ENCODE data around the gene BRSK1. TPM values are rescaled to one million over a fixed set of nuclear protein-coding genes. Genes with fewer than 3 reads are reported as not detected.

BRSK1 gene
- polyA plus RNA-seq, 6 donors from 2014 or later = not detected

DNA sequence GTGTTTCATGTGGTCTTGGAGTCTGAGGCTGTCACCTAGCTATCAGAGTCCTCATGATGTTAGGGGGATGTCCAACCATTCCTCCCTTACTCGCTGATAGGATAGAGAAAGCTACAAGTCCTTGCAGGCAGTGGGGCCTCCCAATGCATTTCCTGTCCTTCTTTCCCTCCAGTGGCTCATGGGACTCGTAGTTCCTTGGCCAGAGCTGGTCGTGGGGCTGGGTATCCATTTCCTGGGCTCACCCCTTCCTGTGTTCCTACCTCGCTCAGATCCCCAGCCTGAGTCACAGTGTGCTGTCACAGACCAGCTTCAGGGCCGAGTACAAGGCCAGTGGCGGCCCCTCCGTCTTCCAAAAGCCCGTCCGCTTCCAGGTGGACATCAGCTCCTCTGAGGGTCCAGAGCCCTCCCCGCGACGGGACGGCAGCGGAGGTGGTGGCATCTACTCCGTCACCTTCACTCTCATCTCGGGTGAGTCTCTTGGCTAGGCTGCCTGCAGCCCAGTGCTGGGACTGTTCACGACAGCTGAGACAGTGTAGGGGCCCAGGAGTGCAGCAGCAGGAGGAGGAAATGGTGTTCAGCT, 22.3 kb downstream of the BRSK1 start:
- Mint-ChIP-seq H3K4me3 (no peak overlapping the region), H3K27ac (peak overlapping the region in 1 of 6 donors; percentile 15), H3K27me3 (no peaks in the 10 kb centered on the region), H3K9me3 (no peaks in the 10 kb centered on the region), H3K36me3 (no peaks in the 10 kb centered on the region), H3K4me1 (peaks cover 10 to 18% (median 14%) of the 10 kb centered on the region in 3 donors)
- DNase-seq (no peak), ATAC-seq (ENCODE audit: low read depth in 2 of 2) (no peak)

DNA sequence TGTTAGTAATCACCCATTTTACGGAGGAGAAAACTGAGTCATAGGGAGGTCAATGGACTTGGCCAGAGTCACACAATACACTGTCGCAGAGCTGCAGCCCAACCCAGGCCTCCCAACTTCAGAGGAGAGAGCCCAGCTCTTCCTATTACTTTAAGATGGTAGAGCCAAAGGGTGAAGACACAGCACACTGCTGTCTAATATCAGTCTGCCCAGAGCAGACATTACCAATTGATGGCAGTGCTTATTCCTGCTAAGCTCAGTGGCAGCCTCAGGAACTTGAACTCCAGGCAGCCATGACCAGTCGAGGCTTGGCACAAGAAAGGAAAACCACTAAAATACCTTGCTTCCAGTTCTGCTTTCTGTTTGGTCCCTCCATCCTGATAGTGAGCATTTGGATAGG, 22.9 kb downstream of the BRSK1 start:
- DNase-seq (no peak), ATAC-seq (ENCODE audit: low read depth in 2 of 2) (no peak)
- no peak overlapping the region for H3K4me3 Mint-ChIP-seq
- H3K36me3 Mint-ChIP-seq = no peaks in the 10 kb centered on the region
- no peak overlapping the region for H3K27ac Mint-ChIP-seq
- peaks cover 5 to 11% (median 8%) of the 10 kb centered on the region in 3 donors for H3K4me1 Mint-ChIP-seq
- no peaks in the 10 kb centered on the region for H3K9me3 Mint-ChIP-seq
- H3K27me3 Mint-ChIP-seq = no peaks in the 10 kb centered on the region

DNA sequence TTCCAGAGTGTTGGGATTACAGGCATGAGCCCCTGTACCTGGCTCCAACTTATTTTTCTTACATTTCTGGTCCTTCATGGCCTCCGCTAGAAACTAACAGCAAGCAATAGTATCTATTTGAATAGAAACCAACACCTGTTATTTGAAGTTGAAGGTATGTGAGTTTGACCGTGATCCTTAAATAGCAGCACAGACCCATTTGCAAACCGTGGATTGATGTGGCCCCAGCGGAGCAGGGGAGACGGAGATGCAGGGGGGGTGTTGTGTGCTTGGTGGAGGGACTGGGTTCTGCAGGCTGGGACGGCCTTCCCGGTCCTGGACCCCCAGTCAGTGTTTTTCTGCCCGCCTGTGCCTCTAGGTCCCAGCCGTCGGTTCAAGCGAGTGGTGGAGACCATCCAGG, 24.5 kb downstream of the BRSK1 start:
- no peak for ATAC-seq (ENCODE audit: low read depth in 2 of 2)
- Mint-ChIP-seq H3K9me3 (no peaks in the 10 kb centered on the region), H3K4me3 (no peak overlapping the region), H3K27ac (peak overlapping the region in 1 of 6 donors; percentile 44), H3K27me3 (peaks cover 0 to under 1% (median 0%) of the 10 kb centered on the region in 3 donors), H3K36me3 (no peaks in the 10 kb centered on the region), H3K4me1 (peaks cover 0 to 5% (median 3%) of the 10 kb centered on the region in 3 donors)
- no peak for DNase-seq

DNA sequence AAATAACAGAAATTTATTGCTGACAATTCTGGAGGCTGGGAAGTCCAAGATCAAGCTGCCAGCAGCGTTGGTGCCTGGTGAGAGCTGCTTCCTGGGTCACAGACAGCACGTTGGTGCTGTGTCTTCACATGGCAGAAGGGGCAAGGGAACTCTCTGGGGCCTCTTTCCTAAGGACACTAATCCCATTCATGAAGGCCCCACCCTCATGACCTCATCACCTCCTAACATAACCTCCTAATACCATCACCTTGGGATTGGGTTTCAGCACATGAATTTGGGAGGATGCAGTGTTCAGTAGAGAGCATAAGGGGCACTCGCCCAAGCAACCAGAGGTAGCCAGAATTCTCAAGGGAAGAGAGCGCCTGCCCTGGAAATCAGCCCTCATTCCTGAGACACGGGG, 25.7 kb downstream of the BRSK1 start:
- H3K4me1 Mint-ChIP-seq = peaks cover 0 to 5% (median 3%) of the 10 kb centered on the region in 3 donors
- no peak for DNase-seq
- H3K9me3 Mint-ChIP-seq = no peaks in the 10 kb centered on the region
- peak overlapping the region in 1 of 8 donors; percentile 56 for H3K4me3 Mint-ChIP-seq
- H3K36me3 Mint-ChIP-seq = no peaks in the 10 kb centered on the region
- ATAC-seq (ENCODE audit: low read depth in 2 of 2) = no peak
- H3K27ac Mint-ChIP-seq = no peak overlapping the region
- peaks cover 0 to 4% (median 0%) of the 10 kb centered on the region in 3 donors for H3K27me3 Mint-ChIP-seq

DNA sequence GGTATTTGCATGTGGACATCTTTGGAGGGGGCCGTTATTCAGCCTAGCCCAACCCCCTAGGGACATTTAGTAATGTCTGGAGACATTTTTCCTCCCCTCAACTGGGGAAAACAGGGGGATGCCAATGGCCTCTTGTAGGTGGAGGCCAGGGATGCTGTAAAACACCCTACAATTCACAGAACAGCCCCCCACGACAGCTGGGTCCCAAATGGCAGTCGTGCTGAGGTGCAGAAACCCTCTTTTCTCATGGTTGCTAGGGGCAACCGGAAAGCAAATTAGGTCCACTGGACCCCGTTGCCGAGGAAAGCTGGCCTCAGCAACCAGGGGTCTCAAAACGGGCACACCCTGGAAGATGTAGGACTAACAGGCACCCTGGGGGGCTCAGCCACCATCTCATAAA, 26.7 kb downstream of the BRSK1 start:
- H3K27ac Mint-ChIP-seq = no peak overlapping the region
- H3K27me3 Mint-ChIP-seq = peaks cover 0 to 4% (median 0%) of the 10 kb centered on the region in 3 donors
- H3K9me3 Mint-ChIP-seq = no peaks in the 10 kb centered on the region
- ATAC-seq (ENCODE audit: low read depth in 2 of 2) = no peak
- no peak overlapping the region for H3K4me3 Mint-ChIP-seq
- no peaks in the 10 kb centered on the region for H3K36me3 Mint-ChIP-seq
- H3K4me1 Mint-ChIP-seq = peaks cover 0 to under 1% (median 0%) of the 10 kb centered on the region in 3 donors
- no peak for DNase-seq

DNA sequence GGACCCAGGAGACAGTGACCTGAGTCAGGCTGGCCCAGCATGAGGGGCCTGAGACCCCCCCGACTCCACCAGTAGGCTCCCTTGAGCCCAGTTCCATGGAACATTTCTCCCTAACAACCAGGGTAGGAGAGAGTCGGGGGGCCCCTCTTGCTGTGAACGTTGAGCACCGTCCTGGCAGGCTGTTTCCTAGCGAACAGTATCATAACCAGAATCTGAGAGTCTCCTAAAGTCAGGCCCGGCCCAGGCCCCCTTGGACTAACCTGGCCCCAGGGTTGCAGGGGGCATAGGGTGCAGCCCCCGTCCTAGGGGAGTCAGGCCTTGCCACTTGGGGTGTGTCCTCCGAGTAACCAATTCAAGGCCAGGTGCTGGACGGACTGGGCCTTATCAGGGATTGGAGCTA, 27.6 kb downstream of the BRSK1 start:
- Mint-ChIP-seq H3K9me3 (no peaks in the 10 kb centered on the region), H3K4me3 (no peak overlapping the region)

DNA sequence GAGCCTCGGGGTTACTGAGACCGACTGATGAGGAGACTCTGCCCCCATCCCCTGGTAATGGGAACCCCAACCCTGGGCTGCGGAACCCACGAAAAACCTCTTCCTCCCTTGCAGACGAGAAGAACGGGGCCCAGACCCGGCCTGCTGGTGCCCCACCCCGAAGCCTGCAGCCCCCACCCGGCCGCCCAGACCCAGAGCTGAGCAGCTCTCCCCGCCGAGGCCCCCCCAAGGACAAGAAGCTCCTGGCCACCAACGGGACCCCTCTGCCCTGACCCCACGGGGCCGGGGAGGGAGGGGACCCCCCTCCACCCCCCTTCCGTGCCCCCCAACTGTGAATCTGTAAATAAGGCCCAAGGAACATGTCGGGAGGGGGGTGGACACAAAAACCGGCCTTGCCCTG, 28.0 kb downstream of the BRSK1 start:
- no peak for ATAC-seq (ENCODE audit: low read depth in 2 of 2)
- H3K36me3 Mint-ChIP-seq = no peaks in the 10 kb centered on the region

More for the DNA sequence above, 27.6 kb downstream of the BRSK1 start:
- DNase-seq (no peak), ATAC-seq (ENCODE audit: low read depth in 2 of 2) (no peak)
- H3K27me3 Mint-ChIP-seq = peaks cover 0 to 4% (median 2%) of the 10 kb centered on the region in 3 donors
- no peaks in the 10 kb centered on the region for H3K36me3 Mint-ChIP-seq
- H3K4me1 Mint-ChIP-seq = no peaks in the 10 kb centered on the region
- no peak overlapping the region for H3K27ac Mint-ChIP-seq

DNA sequence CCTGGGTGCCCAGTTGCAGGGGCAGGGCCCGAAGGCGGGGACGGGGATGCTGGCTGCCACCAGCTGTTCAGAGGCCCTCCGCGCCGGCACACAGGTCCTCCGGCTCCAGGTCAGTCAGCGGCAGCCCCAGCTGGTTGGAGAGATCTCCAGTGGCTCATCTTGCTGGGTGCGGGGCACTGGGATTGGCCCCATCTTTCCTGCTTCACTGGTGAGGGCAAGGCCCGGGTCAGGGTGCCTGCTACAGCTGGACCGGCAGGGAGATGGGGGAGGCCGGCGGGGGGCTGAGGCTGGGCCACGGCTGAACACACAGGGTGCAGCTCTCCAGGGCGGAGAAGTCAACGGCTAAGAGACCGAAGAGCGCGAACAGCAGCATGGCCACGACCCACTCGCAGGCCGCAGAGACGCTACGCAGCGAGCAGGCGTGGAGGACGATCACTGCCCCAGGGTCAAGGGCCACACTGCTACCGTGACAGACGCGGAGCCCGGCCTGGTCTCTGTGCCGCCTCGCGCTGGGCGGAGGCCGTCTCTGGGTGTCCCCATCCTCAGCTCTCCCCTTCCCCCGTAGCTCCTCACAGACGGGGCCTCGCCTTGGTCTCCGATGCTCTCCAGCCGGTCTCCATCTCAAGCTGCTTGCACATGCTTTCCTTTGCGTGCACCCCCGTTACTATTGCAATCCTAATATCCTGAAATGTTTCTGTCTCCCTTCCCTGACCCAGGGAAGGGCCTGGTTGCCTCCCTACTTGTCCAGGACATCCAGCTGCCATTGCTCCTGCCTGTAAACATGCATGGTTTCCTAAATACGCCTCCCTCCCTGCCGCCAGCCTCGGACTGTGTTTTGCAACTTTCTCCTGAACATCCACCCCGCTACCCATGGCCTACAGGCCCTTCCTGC, 29.1 kb downstream of the BRSK1 start:
- Mint-ChIP-seq H3K36me3 (no peaks in the 10 kb centered on the region), H3K4me3 (no peak overlapping the region), H3K4me1 (no peaks in the 10 kb centered on the region), H3K9me3 (no peaks in the 10 kb centered on the region), H3K27me3 (peaks cover 0 to 6% (median 4%) of the 10 kb centered on the region in 3 donors), H3K27ac (peak overlapping the region in 1 of 6 donors; percentile 19)
- DNase-seq = no peak
- ATAC-seq (ENCODE audit: low read depth in 2 of 2) = no peak

More for the DNA sequence above, 28.0 kb downstream of the BRSK1 start:
- no peaks in the 10 kb centered on the region for H3K4me1 Mint-ChIP-seq
- H3K27me3 Mint-ChIP-seq = peaks cover 0 to 6% (median 4%) of the 10 kb centered on the region in 3 donors
- no peak overlapping the region for H3K27ac Mint-ChIP-seq
- no peak for DNase-seq
- H3K9me3 Mint-ChIP-seq = no peaks in the 10 kb centered on the region
- H3K4me3 Mint-ChIP-seq = no peak overlapping the region

DNA sequence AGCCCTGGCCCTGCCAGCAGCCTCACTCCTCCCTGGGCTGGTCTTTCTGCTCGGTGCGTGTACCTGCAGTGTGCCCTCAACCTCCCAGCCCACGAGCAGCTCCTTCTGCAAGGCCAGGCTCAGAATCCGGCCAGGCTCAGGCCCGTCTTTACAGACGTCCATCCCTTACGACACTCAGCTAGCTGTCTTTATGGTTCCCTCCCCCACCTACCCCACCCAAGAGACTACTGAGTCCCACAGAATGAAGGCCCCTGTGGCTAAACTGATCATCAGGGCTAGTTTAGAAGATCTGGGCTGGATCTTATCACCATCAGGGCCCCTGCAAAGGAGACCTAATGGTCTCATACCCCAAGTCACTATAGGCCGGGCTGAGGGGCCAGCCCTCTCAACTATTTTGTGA, 30.6 kb downstream of the BRSK1 start:
- Mint-ChIP-seq H3K4me3 (no peak overlapping the region), H3K4me1 (no peaks in the 10 kb centered on the region), H3K36me3 (no peaks in the 10 kb centered on the region), H3K9me3 (no peaks in the 10 kb centered on the region), H3K27ac (no peak overlapping the region), H3K27me3 (peaks cover 0 to 6% (median 4%) of the 10 kb centered on the region in 3 donors)
- ATAC-seq (ENCODE audit: low read depth in 2 of 2) (no peak), DNase-seq (no peak)

DNA sequence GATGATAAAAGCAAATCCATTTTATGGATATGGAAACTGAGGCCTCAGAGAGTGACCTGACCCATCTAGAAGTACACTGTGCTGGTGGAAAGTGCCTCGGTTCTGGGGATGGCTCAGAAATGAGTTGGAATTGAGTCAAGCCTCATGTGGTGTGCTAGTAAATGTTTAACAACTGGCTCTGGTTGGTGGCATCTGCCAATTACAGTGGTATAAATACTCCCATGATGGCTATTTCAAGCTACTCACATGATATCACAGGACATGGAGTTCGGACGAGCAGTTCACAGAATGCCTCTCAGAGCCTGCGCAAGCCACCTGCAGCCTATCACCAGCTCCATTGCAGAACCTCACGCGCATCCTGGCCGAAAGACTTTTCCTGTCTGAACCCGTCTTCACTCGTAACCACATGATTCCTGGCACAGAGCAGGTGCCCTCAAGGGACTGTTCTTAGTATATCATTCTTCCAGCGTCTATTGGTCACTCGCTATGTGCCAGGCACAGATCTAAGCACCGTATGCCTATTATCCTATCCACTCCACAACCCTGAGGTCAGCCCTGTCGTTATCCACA, 32.2 kb downstream of the BRSK1 start:
- H3K4me3 Mint-ChIP-seq = no peak overlapping the region
- ATAC-seq (ENCODE audit: low read depth in 2 of 2) = no peak
- H3K27me3 Mint-ChIP-seq = peaks cover 3 to 15% (median 4%) of the 10 kb centered on the region in 3 donors
- no peaks in the 10 kb centered on the region for H3K4me1 Mint-ChIP-seq
- no peaks in the 10 kb centered on the region for H3K36me3 Mint-ChIP-seq
- no peak for DNase-seq
- no peaks in the 10 kb centered on the region for H3K9me3 Mint-ChIP-seq
- no peak overlapping the region for H3K27ac Mint-ChIP-seq

DNA sequence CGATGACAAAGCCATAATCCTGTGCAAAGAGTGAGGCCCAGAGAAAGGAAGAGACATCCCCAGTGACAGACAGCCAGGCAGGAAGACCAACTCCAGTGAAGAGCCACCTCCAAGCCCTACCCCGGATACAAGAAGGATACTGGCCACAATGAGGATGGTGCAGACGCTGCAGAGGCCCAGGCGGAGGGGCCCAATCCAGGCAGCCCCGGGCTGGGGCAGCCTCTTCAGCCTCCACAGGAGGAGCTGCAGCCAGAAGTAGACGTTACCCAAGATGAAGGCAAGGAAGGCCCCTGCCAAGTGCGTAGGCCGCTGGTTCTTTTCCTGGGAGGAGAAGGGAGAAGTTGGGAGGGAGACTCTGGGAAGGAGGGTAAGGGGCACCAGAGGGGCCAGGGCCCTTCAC, 32.8 kb downstream of the BRSK1 start:
- ATAC-seq (ENCODE audit: low read depth in 2 of 2) (no peak), DNase-seq (no peak)
- no peak overlapping the region for H3K27ac Mint-ChIP-seq
- no peaks in the 10 kb centered on the region for H3K36me3 Mint-ChIP-seq
- H3K9me3 Mint-ChIP-seq = no peaks in the 10 kb centered on the region
- H3K4me3 Mint-ChIP-seq = no peak overlapping the region
- H3K27me3 Mint-ChIP-seq = peaks cover 4 to 21% (median 9%) of the 10 kb centered on the region in 3 donors
- H3K4me1 Mint-ChIP-seq = no peaks in the 10 kb centered on the region

DNA sequence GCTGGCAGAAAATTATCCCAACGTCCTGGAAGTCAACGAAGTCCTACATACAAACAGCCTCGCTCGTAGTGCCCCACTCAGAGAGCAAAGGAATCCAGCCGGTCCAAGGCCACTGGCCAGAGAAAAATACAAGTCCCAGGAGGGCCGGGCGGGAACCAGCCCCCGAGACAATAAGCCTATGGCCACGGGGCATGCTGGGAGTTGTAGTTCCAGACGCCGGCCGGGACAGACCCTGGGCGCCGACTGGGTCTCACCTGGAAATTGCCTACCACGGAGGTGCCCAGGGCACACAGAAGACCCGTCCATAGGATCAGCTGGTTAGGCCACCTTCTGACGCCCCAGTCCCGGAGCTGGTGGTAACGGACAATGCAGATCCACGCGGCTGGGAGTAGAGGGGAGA, 36.0 kb downstream of the BRSK1 start:
- Mint-ChIP-seq H3K4me3 (no peak overlapping the region), H3K9me3 (no peaks in the 10 kb centered on the region), H3K36me3 (no peaks in the 10 kb centered on the region), H3K4me1 (no peaks in the 10 kb centered on the region), H3K27me3 (peaks cover 4 to 40% (median 30%) of the 10 kb centered on the region in 3 donors), H3K27ac (no peak overlapping the region)
- DNase-seq (no peak), ATAC-seq (ENCODE audit: low read depth in 2 of 2) (no peak)

DNA sequence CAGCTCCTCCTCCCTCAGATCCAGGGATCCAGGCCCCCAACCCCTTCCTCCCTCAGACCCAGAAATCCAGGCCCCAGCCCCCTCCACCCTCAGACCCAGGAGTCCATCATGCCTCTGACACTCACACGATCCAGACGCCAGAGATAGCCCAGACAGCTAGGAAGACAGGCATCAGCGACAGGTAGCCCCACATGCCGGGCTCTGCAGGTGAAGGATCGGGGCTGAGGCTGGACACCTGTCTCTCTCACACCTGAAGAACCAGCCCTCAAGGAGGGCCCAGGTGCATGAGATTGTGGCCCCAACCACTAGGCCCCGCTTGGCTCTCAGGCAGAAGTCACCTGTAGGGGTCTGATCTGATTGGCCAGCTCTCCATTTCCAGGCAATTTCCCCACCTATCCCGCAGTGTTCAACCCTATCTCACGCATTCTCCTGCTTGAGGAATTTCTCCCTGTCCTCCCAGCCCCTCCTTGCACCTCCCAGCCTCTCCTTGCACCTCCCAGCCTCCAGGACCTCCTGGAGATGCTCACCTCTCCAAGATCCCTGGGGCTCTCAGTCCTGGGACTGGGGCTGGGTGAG, 37.1 kb downstream of the BRSK1 start:
- ATAC-seq (ENCODE audit: low read depth in 2 of 2) = no peak
- H3K4me3 Mint-ChIP-seq = no peak overlapping the region
- no peaks in the 10 kb centered on the region for H3K4me1 Mint-ChIP-seq
- H3K36me3 Mint-ChIP-seq = no peaks in the 10 kb centered on the region
- H3K9me3 Mint-ChIP-seq = no peaks in the 10 kb centered on the region
- DNase-seq = no peak
- peaks cover 4 to 46% (median 33%) of the 10 kb centered on the region in 3 donors for H3K27me3 Mint-ChIP-seq
- H3K27ac Mint-ChIP-seq = no peak overlapping the region
